PC-3 (cell line): ENCODE results near the gene KCTD2.

Experiments used
- EZH2 ChIP-seq: fragments of 300-600 bp; sonication (generic); IDR thresholded peaks from one replicate; pipeline ENCODE4 v1.6.1; 2017; ENCODE audit warnings: antibody characterized with exemption, mild to moderate bottlenecking, low read length; ENCODE audit not compliant: unreplicated experiment
- TF ChIP-seq, protein P1 (sequence below): fragments of 300-600 bp; sonication (generic); conservative IDR thresholded peaks from 2 replicates; pipeline ENCODE4 v1.5.1; 2017; ENCODE audit warnings: antibody characterized with exemption, low read depth, mild to moderate bottlenecking, low read length

DNA sequence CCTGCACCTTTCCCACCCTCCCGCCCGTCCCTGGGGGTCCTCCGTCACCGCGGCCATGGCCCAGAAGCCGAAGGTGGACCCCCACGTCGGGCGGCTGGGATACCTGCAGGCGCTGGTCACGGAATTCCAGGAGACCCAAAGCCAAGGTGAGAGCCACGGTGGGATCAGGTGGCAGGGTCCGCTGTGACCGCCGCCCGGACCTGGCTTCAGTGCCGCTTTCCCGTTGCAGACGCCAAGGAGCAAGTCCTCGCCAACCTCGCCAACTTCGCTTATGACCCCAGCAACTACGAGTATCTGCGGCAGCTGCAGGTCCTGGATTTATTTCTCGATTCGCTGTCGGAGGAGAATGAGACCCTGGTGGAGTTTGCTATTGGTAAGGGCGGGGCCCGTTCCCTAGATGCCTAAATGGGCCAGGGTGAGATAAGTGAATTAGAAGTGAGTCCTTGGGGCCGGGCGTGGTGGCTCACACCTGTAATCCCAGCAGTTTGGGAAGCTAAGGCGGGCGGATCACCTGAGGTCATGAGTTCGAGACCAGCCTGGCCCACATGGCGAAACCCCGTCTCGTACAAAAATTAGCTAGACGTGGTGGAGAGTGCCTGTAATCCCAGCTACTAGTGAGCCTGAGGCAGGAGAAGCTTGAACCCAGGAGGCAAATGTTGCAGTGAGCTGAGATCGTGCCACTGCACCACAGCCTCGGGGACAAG lies 63.4 kb downstream of the KCTD2 start:
- TF ChIP-seq, protein P1, sequence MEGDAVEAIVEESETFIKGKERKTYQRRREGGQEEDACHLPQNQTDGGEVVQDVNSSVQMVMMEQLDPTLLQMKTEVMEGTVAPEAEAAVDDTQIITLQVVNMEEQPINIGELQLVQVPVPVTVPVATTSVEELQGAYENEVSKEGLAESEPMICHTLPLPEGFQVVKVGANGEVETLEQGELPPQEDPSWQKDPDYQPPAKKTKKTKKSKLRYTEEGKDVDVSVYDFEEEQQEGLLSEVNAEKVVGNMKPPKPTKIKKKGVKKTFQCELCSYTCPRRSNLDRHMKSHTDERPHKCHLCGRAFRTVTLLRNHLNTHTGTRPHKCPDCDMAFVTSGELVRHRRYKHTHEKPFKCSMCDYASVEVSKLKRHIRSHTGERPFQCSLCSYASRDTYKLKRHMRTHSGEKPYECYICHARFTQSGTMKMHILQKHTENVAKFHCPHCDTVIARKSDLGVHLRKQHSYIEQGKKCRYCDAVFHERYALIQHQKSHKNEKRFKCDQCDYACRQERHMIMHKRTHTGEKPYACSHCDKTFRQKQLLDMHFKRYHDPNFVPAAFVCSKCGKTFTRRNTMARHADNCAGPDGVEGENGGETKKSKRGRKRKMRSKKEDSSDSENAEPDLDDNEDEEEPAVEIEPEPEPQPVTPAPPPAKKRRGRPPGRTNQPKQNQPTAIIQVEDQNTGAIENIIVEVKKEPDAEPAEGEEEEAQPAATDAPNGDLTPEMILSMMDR: no peak
- no peak for TF ChIP-seq EZH2
